Measurements from ENCODE around the gene RNF152. TPM values are rescaled to one million over a fixed set of nuclear protein-coding genes. Genes with fewer than 3 reads are reported as not detected.

The RNF152 gene
- total RNA-seq, 2 donors from 2014 or later, result 0.11 TPM; not detected in 1

GRCh38 chr18:61908661-61909060 lies 15.9 kb upstream of the RNF152 start:
- Mint-ChIP-seq H3K27me3 (peaks cover 11% of the 10 kb centered on the region), H3K36me3 (ENCODE audit: low read depth) (no peaks in the 10 kb centered on the region), H3K27ac (no peak overlapping the region), H3K4me3 (no peak overlapping the region), H3K9me3 (no peaks in the 10 kb centered on the region), H3K4me1 (no peaks in the 10 kb centered on the region)
- ATAC-seq (replicated peaks), result no peak

- Mint-ChIP-seq H3K36me3 (ENCODE audit: low read depth) (no peaks in the 10 kb centered on the region), H3K9me3 (no peaks in the 10 kb centered on the region), H3K27ac (no peak overlapping the region), H3K27me3 (peaks cover 10% of the 10 kb centered on the region), H3K4me1 (no peaks in the 10 kb centered on the region), H3K4me3 (no peak overlapping the region)
- peak; percentile 83 for ATAC-seq (replicated peaks)
Measured at GRCh38 chr18:61901323-61901986, 8.6 kb upstream of the RNF152 start.

GRCh38 chr18:61900504-61901281 lies 7.9 kb upstream of the RNF152 start:
- Mint-ChIP-seq H3K4me1 (no peaks in the 10 kb centered on the region), H3K4me3 (no peak overlapping the region), H3K9me3 (no peaks in the 10 kb centered on the region), H3K27me3 (peaks cover 10% of the 10 kb centered on the region), H3K27ac (no peak overlapping the region), H3K36me3 (ENCODE audit: low read depth) (no peaks in the 10 kb centered on the region)
- no peak for ATAC-seq (replicated peaks)

- H3K4me1 Mint-ChIP-seq, result no peaks in the 10 kb centered on the region
Measured at GRCh38 chr18:61898640-61899101, 5.9 kb upstream of the RNF152 start.

GRCh38 chr18:61896757-61897156 lies 4.0 kb upstream of the RNF152 start:
- H3K27me3 Mint-ChIP-seq, result peaks cover 17% of the 10 kb centered on the region
- no peaks in the 10 kb centered on the region for H3K36me3 Mint-ChIP-seq (ENCODE audit: low read depth)
- H3K4me1 Mint-ChIP-seq, result no peaks in the 10 kb centered on the region
- no peak overlapping the region for H3K4me3 Mint-ChIP-seq
- ATAC-seq (replicated peaks), result no peak
- H3K9me3 Mint-ChIP-seq, result no peaks in the 10 kb centered on the region
- H3K27ac Mint-ChIP-seq, result no peak overlapping the region

More at GRCh38 chr18:61898640-61899101, 5.9 kb upstream of the RNF152 start:
- Mint-ChIP-seq H3K4me3 (no peak overlapping the region), H3K27ac (no peak overlapping the region), H3K36me3 (ENCODE audit: low read depth) (no peaks in the 10 kb centered on the region), H3K27me3 (peaks cover 10% of the 10 kb centered on the region), H3K9me3 (no peaks in the 10 kb centered on the region)
- no peak for ATAC-seq (replicated peaks)

GRCh38 chr18:61896118-61896517 lies 3.3 kb upstream of the RNF152 start:
- H3K9me3 Mint-ChIP-seq, result no peaks in the 10 kb centered on the region
- no peak overlapping the region for H3K27ac Mint-ChIP-seq
- no peak overlapping the region for H3K4me3 Mint-ChIP-seq
- no peak for ATAC-seq (replicated peaks)
- peaks cover 17% of the 10 kb centered on the region for H3K27me3 Mint-ChIP-seq
- no peaks in the 10 kb centered on the region for H3K36me3 Mint-ChIP-seq (ENCODE audit: low read depth)
- no peaks in the 10 kb centered on the region for H3K4me1 Mint-ChIP-seq

GRCh38 chr18:61894751-61895524 lies 2.1 kb upstream of the RNF152 start:
- Mint-ChIP-seq H3K36me3 (ENCODE audit: low read depth) (no peaks in the 10 kb centered on the region), H3K4me3 (peak overlapping the region; percentile 76), H3K4me1 (no peaks in the 10 kb centered on the region), H3K9me3 (no peaks in the 10 kb centered on the region), H3K27me3 (peaks cover 17% of the 10 kb centered on the region), H3K27ac (no peak overlapping the region)
- no peak for ATAC-seq (replicated peaks)

GRCh38 chr18:61893971-61894750 lies 1.4 kb upstream of the RNF152 start:
- no peaks in the 10 kb centered on the region for H3K36me3 Mint-ChIP-seq (ENCODE audit: low read depth)
- H3K4me3 Mint-ChIP-seq, result peak overlapping the region; percentile 76
- H3K4me1 Mint-ChIP-seq, result no peaks in the 10 kb centered on the region
- peaks cover 17% of the 10 kb centered on the region for H3K27me3 Mint-ChIP-seq
- H3K9me3 Mint-ChIP-seq, result no peaks in the 10 kb centered on the region
- ATAC-seq (replicated peaks), result peak; percentile 90
- no peak overlapping the region for H3K27ac Mint-ChIP-seq

- Mint-ChIP-seq H3K9me3 (no peaks in the 10 kb centered on the region), H3K27ac (no peak overlapping the region), H3K4me1 (no peaks in the 10 kb centered on the region), H3K4me3 (peak overlapping the region; percentile 76), H3K27me3 (peaks cover 17% of the 10 kb centered on the region), H3K36me3 (ENCODE audit: low read depth) (no peaks in the 10 kb centered on the region)
- ATAC-seq (replicated peaks), result peak; percentile 68
Measured at GRCh38 chr18:61893309-61893970, 633 bp upstream of the RNF152 start.

GRCh38 chr18:61891894-61892293 lies 913 bp downstream of the RNF152 start:
- no peaks in the 10 kb centered on the region for H3K36me3 Mint-ChIP-seq (ENCODE audit: low read depth)
- H3K27ac Mint-ChIP-seq, result no peak overlapping the region
- H3K4me1 Mint-ChIP-seq, result no peaks in the 10 kb centered on the region
- H3K27me3 Mint-ChIP-seq, result peaks cover 17% of the 10 kb centered on the region
- ATAC-seq (replicated peaks), result no peak
- H3K4me3 Mint-ChIP-seq, result no peak overlapping the region
- no peaks in the 10 kb centered on the region for H3K9me3 Mint-ChIP-seq

- ATAC-seq (replicated peaks), result no peak
- Mint-ChIP-seq H3K27ac (no peak overlapping the region), H3K4me3 (no peak overlapping the region), H3K36me3 (ENCODE audit: low read depth) (no peaks in the 10 kb centered on the region), H3K4me1 (no peaks in the 10 kb centered on the region), H3K9me3 (no peaks in the 10 kb centered on the region), H3K27me3 (peaks cover 17% of the 10 kb centered on the region)
Measured at GRCh38 chr18:61891271-61891670, 1.5 kb downstream of the RNF152 start.

GRCh38 chr18:61890344-61890743 lies 2.5 kb downstream of the RNF152 start:
- no peak overlapping the region for H3K4me3 Mint-ChIP-seq
- peaks cover 17% of the 10 kb centered on the region for H3K27me3 Mint-ChIP-seq
- ATAC-seq (replicated peaks), result no peak
- H3K36me3 Mint-ChIP-seq (ENCODE audit: low read depth), result no peaks in the 10 kb centered on the region
- no peak overlapping the region for H3K27ac Mint-ChIP-seq
- no peaks in the 10 kb centered on the region for H3K4me1 Mint-ChIP-seq
- H3K9me3 Mint-ChIP-seq, result no peaks in the 10 kb centered on the region

GRCh38 chr18:61889541-61889940 lies 3.3 kb downstream of the RNF152 start:
- Mint-ChIP-seq H3K4me1 (no peaks in the 10 kb centered on the region), H3K27me3 (peaks cover 17% of the 10 kb centered on the region), H3K36me3 (ENCODE audit: low read depth) (no peaks in the 10 kb centered on the region), H3K9me3 (no peaks in the 10 kb centered on the region), H3K4me3 (no peak overlapping the region), H3K27ac (no peak overlapping the region)
- ATAC-seq (replicated peaks), result no peak

Measured in activated T-helper 17 cell treated with anti-CD3 and anti-CD28 coated beads, Interleukin-2, amount 50 U/mL, for 72 hours (primary cell).